ENCODE results near the gene C10orf90.

The C10orf90 gene

GRCh38 chr10:126504063-126504760, 166.3 kb downstream of the C10orf90 start:
- DNase-seq (ENCODE audit: low spot score) (peak; percentile 72), FAIRE-seq (no peak)

- DNase-seq (ENCODE audit: low spot score) (no peak), FAIRE-seq (no peak)
Observed at GRCh38 chr10:126503392-126504062, 167.0 kb downstream of the C10orf90 start.

- FAIRE-seq (no peak), DNase-seq (ENCODE audit: low spot score) (no peak)
Observed at GRCh38 chr10:126502441-126502840, 168.1 kb downstream of the C10orf90 start.

- FAIRE-seq = peak; percentile 99
Observed at GRCh38 chr10:126501828-126502227, 168.7 kb downstream of the C10orf90 start.

GRCh38 chr10:126500866-126501265, 169.6 kb downstream of the C10orf90 start:
- DNase-seq (ENCODE audit: low spot score) = no peak
- FAIRE-seq = peak; percentile 13

More at GRCh38 chr10:126501828-126502227, 168.7 kb downstream of the C10orf90 start:
- DNase-seq (ENCODE audit: low spot score) = no peak

GRCh38 chr10:126500185-126500584, 170.3 kb downstream of the C10orf90 start:
- FAIRE-seq = peak; percentile 78
- DNase-seq (ENCODE audit: low spot score) = no peak

- DNase-seq (ENCODE audit: low spot score) = no peak
- no peak for FAIRE-seq
Observed at GRCh38 chr10:126499744-126500143, 170.7 kb downstream of the C10orf90 start.

- DNase-seq (ENCODE audit: low spot score) = no peak
Observed at GRCh38 chr10:126497672-126498071, 172.8 kb downstream of the C10orf90 start.

GRCh38 chr10:126496771-126497545, 173.5 kb downstream of the C10orf90 start:
- DNase-seq (ENCODE audit: low spot score) = no peak
- no peak for FAIRE-seq

More at GRCh38 chr10:126497672-126498071, 172.8 kb downstream of the C10orf90 start:
- FAIRE-seq = no peak

GRCh38 chr10:126491476-126491875, 179.0 kb downstream of the C10orf90 start:
- DNase-seq (ENCODE audit: low spot score) (no peak), FAIRE-seq (no peak)

GRCh38 chr10:126481181-126481580, 189.3 kb downstream of the C10orf90 start:
- FAIRE-seq (no peak), DNase-seq (ENCODE audit: low spot score) (no peak)

- no peak for FAIRE-seq
- no peak for DNase-seq (ENCODE audit: low spot score)
Observed at GRCh38 chr10:126480648-126481047, 189.8 kb downstream of the C10orf90 start.

GRCh38 chr10:126479280-126479895, 191.1 kb downstream of the C10orf90 start:
- FAIRE-seq (no peak), DNase-seq (ENCODE audit: low spot score) (no peak)

GRCh38 chr10:126478546-126478945, 191.9 kb downstream of the C10orf90 start:
- FAIRE-seq (no peak), DNase-seq (ENCODE audit: low spot score) (no peak)

GRCh38 chr10:126476246-126476645, 194.2 kb downstream of the C10orf90 start:
- DNase-seq (ENCODE audit: low spot score) = no peak
- no peak for FAIRE-seq

GRCh38 chr10:126475074-126475691, 195.3 kb downstream of the C10orf90 start:
- FAIRE-seq (no peak), DNase-seq (ENCODE audit: low spot score) (no peak)

- no peak for DNase-seq (ENCODE audit: low spot score)
- no peak for FAIRE-seq
Observed at GRCh38 chr10:126474031-126474430, 196.5 kb downstream of the C10orf90 start.

- FAIRE-seq = no peak
- no peak for DNase-seq (ENCODE audit: low spot score)
Observed at GRCh38 chr10:126470991-126471390, 199.5 kb downstream of the C10orf90 start.

GRCh38 chr10:126469692-126470091, 200.8 kb downstream of the C10orf90 start:
- no peak for FAIRE-seq
- DNase-seq (ENCODE audit: low spot score) = no peak

GRCh38 chr10:126468876-126469643, 201.4 kb downstream of the C10orf90 start:
- no peak for DNase-seq (ENCODE audit: low spot score)
- FAIRE-seq = no peak

All from urothelium cell line (cell line).